Central memory CD8-positive, alpha-beta T cell (primary cell): ENCODE measurements around the gene ZFP36.
A peak's percentile ranks its signal among the peaks of the same experiment; 100 is the strongest.
"Not testable (repeated sequence)": the region's sequence is repeated elsewhere in the genome, so short reads cannot be mapped to it uniquely, and the experiment has no call there.

Source experiments
- ATAC-seq: fragments of 150-1000 bp; cut with Tn5 transposase; replicated peaks from 2 replicates; pipeline ENCODE4 v1.10.0; 2022; ENCODE audit warnings: mild to moderate bottlenecking, moderate FRiP score, moderate number of reproducible peaks; ENCODE audit not compliant: poor library complexity, severe bottlenecking; ENCODE audit errors: extremely low read depth
- DNase-seq, 2 donors: peaks; one replicate each; pipeline ENCODE4 v3.0.0; 2021; ENCODE audit warnings: low spot score in 2 of 2
- H3K27ac Mint-ChIP-seq: one replicate; pipeline ENCODE4 v1.8.0; 2022; ENCODE audit warnings: low read depth, mild to moderate bottlenecking, moderate library complexity, mixed read lengths
- H3K27me3 Mint-ChIP-seq: one replicate; pipeline ENCODE4 v1.8.0; 2022; ENCODE audit warnings: mixed read lengths
- H3K36me3 Mint-ChIP-seq: one replicate; pipeline ENCODE4 v1.8.0; 2022; ENCODE audit warnings: mild to moderate bottlenecking, moderate library complexity, mixed read lengths; ENCODE audit not compliant: insufficient read depth
- H3K4me1 Mint-ChIP-seq: one replicate; pipeline ENCODE4 v1.8.0; 2022; ENCODE audit warnings: mixed read lengths
- H3K4me3 Mint-ChIP-seq: one replicate; pipeline ENCODE4 v1.8.0; 2022; ENCODE audit warnings: mild to moderate bottlenecking, moderate library complexity, mixed read lengths
- H3K9me3 Mint-ChIP-seq: one replicate; pipeline ENCODE4 v1.8.0; 2022; ENCODE audit warnings: mixed read lengths

The ZFP36 gene

GRCh38 chr19:39377373-39378362 is 29.0 kb upstream of the ZFP36 start:
- DNase-seq (no peak), ATAC-seq (no peak)
- Mint-ChIP-seq H3K27me3 (no peaks in the 10 kb centered on the region), H3K9me3 (no peaks in the 10 kb centered on the region), H3K27ac (peak overlapping the region; percentile 6), H3K4me1 (no peaks in the 10 kb centered on the region), H3K36me3 (peaks cover 35% of the 10 kb centered on the region), H3K4me3 (no peak overlapping the region)

GRCh38 chr19:39379366-39379765 is 27.3 kb upstream of the ZFP36 start:
- peaks cover 35% of the 10 kb centered on the region for H3K36me3 Mint-ChIP-seq
- not testable (repeated sequence) for H3K9me3 Mint-ChIP-seq, DNase-seq, H3K4me1 Mint-ChIP-seq, H3K27me3 Mint-ChIP-seq, ATAC-seq, H3K4me3 Mint-ChIP-seq, H3K27ac Mint-ChIP-seq

GRCh38 chr19:39379865-39380396 is 26.7 kb upstream of the ZFP36 start:
- H3K27me3 Mint-ChIP-seq = no peaks in the 10 kb centered on the region
- H3K36me3 Mint-ChIP-seq = peaks cover 37% of the 10 kb centered on the region
- H3K4me3 Mint-ChIP-seq = no peak overlapping the region
- H3K4me1 Mint-ChIP-seq = peaks cover 1% of the 10 kb centered on the region
- ATAC-seq = no peak
- no peak for DNase-seq
- H3K9me3 Mint-ChIP-seq = no peaks in the 10 kb centered on the region
- H3K27ac Mint-ChIP-seq = no peak overlapping the region

- DNase-seq = no peak
- H3K4me3 Mint-ChIP-seq = no peak overlapping the region
- ATAC-seq = no peak
- H3K9me3 Mint-ChIP-seq = no peaks in the 10 kb centered on the region
- H3K36me3 Mint-ChIP-seq = peaks cover 40% of the 10 kb centered on the region
- H3K27ac Mint-ChIP-seq = peak overlapping the region; percentile 1
- H3K4me1 Mint-ChIP-seq = peaks cover 5% of the 10 kb centered on the region
- H3K27me3 Mint-ChIP-seq = no peaks in the 10 kb centered on the region
Observed at GRCh38 chr19:39380521-39381502, 25.8 kb upstream of the ZFP36 start.

GRCh38 chr19:39381910-39382611 is 24.6 kb upstream of the ZFP36 start:
- H3K4me1 Mint-ChIP-seq = peaks cover 5% of the 10 kb centered on the region
- no peaks in the 10 kb centered on the region for H3K9me3 Mint-ChIP-seq
- no peak for ATAC-seq
- H3K36me3 Mint-ChIP-seq = peaks cover 39% of the 10 kb centered on the region
- no peaks in the 10 kb centered on the region for H3K27me3 Mint-ChIP-seq
- peak overlapping the region; percentile 63 for H3K27ac Mint-ChIP-seq
- no peak overlapping the region for H3K4me3 Mint-ChIP-seq
- no peak for DNase-seq

GRCh38 chr19:39382991-39383828 is 23.4 kb upstream of the ZFP36 start:
- Mint-ChIP-seq H3K36me3 (peaks cover 40% of the 10 kb centered on the region), H3K27me3 (no peaks in the 10 kb centered on the region), H3K27ac (peak overlapping the region; percentile 63), H3K4me3 (no peak overlapping the region), H3K9me3 (no peaks in the 10 kb centered on the region), H3K4me1 (peaks cover 5% of the 10 kb centered on the region)
- ATAC-seq (no peak), DNase-seq (no peak)

- ATAC-seq (no peak), DNase-seq (no peak)
- Mint-ChIP-seq H3K36me3 (peaks cover 34% of the 10 kb centered on the region), H3K27ac (peak overlapping the region; percentile 90), H3K9me3 (no peaks in the 10 kb centered on the region), H3K4me1 (peaks cover 7% of the 10 kb centered on the region), H3K27me3 (no peaks in the 10 kb centered on the region), H3K4me3 (peak overlapping the region; percentile 38)
Observed at GRCh38 chr19:39384839-39385568, 21.6 kb upstream of the ZFP36 start.

GRCh38 chr19:39385629-39386411 is 20.8 kb upstream of the ZFP36 start:
- H3K9me3 Mint-ChIP-seq = no peaks in the 10 kb centered on the region

GRCh38 chr19:39386557-39386956 is 20.1 kb upstream of the ZFP36 start:
- Mint-ChIP-seq H3K36me3 (peaks cover 44% of the 10 kb centered on the region), H3K4me3 (no peak overlapping the region), H3K27me3 (no peaks in the 10 kb centered on the region), H3K27ac (peak overlapping the region; percentile 90), H3K9me3 (no peaks in the 10 kb centered on the region), H3K4me1 (peaks cover 17% of the 10 kb centered on the region)
- DNase-seq (no peak), ATAC-seq (no peak)

More at GRCh38 chr19:39385629-39386411, 20.8 kb upstream of the ZFP36 start:
- peak overlapping the region; percentile 90 for H3K27ac Mint-ChIP-seq
- H3K4me3 Mint-ChIP-seq = no peak overlapping the region
- DNase-seq (no peak), ATAC-seq (no peak)
- peaks cover 13% of the 10 kb centered on the region for H3K4me1 Mint-ChIP-seq
- peaks cover 42% of the 10 kb centered on the region for H3K36me3 Mint-ChIP-seq
- H3K27me3 Mint-ChIP-seq = no peaks in the 10 kb centered on the region

GRCh38 chr19:39388657-39389056 is 18.0 kb upstream of the ZFP36 start:
- ATAC-seq (no peak), DNase-seq (no peak)
- H3K4me1 Mint-ChIP-seq = peaks cover 29% of the 10 kb centered on the region
- H3K27me3 Mint-ChIP-seq = no peaks in the 10 kb centered on the region
- H3K4me3 Mint-ChIP-seq = no peak overlapping the region
- H3K36me3 Mint-ChIP-seq = peaks cover 49% of the 10 kb centered on the region
- H3K27ac Mint-ChIP-seq = peak overlapping the region; percentile 95
- H3K9me3 Mint-ChIP-seq = no peaks in the 10 kb centered on the region
